ENCODE results near the gene ITGB7. TPM values are rescaled to one million over a fixed set of nuclear protein-coding genes. Genes with fewer than 3 reads are reported as not detected.
A peak's percentile ranks its signal among the peaks of the same experiment; 100 is the strongest.

The ITGB7 gene
- total RNA-seq, 1 experiment from 2014 or later, result 1.9 TPM

DNA sequence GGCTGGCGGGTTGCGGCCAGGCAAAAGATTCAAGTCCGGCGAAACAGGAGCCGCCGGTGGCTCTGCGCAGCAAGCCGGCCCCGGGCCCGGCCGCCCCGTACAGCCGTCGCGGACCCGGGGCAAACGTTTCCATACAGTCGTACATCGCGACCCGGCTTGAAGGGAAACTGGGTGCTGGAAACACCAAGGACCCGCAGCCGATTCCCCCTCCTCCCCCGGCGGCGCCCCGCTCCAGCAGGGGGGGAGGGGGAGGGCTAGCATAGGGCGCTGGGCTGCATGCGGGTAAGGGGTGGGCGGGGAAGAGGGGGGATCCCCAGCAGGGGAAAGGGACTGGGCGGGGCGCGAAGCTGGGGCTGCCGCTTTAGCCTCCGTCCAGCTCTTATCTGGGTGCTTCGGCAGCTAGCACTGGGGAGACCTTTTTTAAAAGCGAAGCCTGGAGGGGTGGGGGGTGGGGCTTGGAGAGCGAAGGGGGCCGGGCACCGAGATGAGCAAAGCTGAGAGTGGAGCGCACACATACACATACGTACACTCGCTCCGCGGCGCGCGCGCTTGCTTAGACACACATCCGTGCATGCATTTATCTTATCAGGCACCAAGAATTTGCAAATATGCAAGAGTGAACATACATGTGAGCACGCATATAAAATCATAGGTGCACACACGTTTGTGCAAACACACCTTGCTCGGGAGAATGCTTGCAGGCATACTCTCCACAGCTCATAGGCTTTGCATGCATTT is 13.1 kb upstream of the ITGB7 start:
- Histone ChIP-seq H3K27ac (ENCODE audit: low read length) (peak overlapping the region; percentile 53), H3K27me3 (ENCODE audit: low read length) (no peaks in the 10 kb centered on the region), H3K4me1 (ENCODE audit: insufficient read depth, low read length) (peaks cover 54% of the 10 kb centered on the region), H4K20me1 (ENCODE audit: low read length) (no peaks in the 10 kb centered on the region), H3K9ac (ENCODE audit: low read length) (peak overlapping the region; percentile 66), H3F3A (ENCODE audit: low read length, unreplicated experiment) (no peaks in the 10 kb centered on the region), H3K4me3 (ENCODE audit: low read length) (peak overlapping the region; percentile 80), H2AFZ (ENCODE audit: low read length) (peak overlapping the region; percentile 58), H3K79me2 (ENCODE audit: low read length) (peaks cover 53% of the 10 kb centered on the region), H3K4me2 (ENCODE audit: low read length) (peak overlapping the region; percentile 93), H3K9me3 (ENCODE audit: low read length) (no peaks in the 10 kb centered on the region), H3K36me3 (ENCODE audit: low read depth, low read length) (no peaks in the 10 kb centered on the region; the same call in 1 of the 2 replicates), H3K9me2 (replicated peaks; ENCODE audit: low read length) (no peaks in the 10 kb centered on the region)
- POLR2A ChIA-PET (ENCODE audit: unreplicated experiment), result interaction anchor here (0.6 to 1.3 kb wide), 5 partner anchors 48 to 1689 kb away, joined by 5 to 14 read pairs (median 5); partner anchors contain the start of genes AAAS, ESPL1 and MYG1
- DNase-seq, result peak; percentile 75
- BruUV-seq (replicated peaks), result no TSS peak
- CTCF ChIA-PET, result interaction anchor here (0.6 kb wide), 3 partner anchors 20 to 161 kb away, joined by 3 to 5 read pairs (median 3); no protein-coding TSS in a partner anchor
- intact Hi-C loops (cut with micrococcal nuclease), result loop anchor here (2.0 kb wide), 2 partner anchors 39 to 75 kb away; partner anchors contain the start of genes CSAD, PFDN5 and ZNF740
- TF ChIP-seq, protein P1, sequence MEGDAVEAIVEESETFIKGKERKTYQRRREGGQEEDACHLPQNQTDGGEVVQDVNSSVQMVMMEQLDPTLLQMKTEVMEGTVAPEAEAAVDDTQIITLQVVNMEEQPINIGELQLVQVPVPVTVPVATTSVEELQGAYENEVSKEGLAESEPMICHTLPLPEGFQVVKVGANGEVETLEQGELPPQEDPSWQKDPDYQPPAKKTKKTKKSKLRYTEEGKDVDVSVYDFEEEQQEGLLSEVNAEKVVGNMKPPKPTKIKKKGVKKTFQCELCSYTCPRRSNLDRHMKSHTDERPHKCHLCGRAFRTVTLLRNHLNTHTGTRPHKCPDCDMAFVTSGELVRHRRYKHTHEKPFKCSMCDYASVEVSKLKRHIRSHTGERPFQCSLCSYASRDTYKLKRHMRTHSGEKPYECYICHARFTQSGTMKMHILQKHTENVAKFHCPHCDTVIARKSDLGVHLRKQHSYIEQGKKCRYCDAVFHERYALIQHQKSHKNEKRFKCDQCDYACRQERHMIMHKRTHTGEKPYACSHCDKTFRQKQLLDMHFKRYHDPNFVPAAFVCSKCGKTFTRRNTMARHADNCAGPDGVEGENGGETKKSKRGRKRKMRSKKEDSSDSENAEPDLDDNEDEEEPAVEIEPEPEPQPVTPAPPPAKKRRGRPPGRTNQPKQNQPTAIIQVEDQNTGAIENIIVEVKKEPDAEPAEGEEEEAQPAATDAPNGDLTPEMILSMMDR (conservative IDR thresholded peaks at IDR 0.05; ENCODE audit: low read depth, low read length), result no peak
- TF ChIP-seq EZH2phosphoT487 (IDR thresholded peaks at IDR 0.05; ENCODE audit: borderline replicate concordance, low read length), result no peak
- TF ChIP-seq EZH2 (IDR thresholded peaks at IDR 0.05; ENCODE audit: low read length, unreplicated experiment), result no peak
- ATAC-seq, result peak; percentile 41

DNA sequence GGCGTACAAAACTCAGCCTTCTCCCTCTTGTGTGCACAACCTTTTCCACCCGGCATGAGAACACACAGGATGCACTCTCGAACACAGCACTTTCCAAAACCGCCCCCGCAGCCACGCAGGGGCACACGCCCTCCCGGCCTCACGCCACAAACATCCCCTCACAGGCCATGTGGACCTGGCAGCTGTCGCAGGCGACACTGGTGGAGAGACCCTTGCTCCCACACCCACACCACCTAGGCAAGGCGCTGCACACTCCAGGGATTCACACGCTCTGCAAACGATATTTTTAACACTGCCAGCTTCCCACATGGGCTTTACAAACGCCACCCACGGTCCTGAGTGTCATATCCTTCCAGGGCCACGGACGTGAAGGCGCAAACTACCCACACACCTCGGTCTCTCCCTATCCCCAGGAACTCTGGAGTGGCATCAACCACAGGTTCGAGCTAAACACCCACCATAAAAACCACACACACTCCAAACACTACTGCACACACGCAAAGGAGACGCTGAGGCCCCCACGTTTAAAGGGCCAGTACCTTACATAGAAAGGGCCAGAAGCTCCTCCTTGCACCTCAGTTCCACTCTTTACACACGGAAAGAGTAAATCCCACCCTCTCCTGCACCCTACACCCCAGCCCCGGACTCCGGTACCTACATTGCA is 12.4 kb upstream of the ITGB7 start:
- TF ChIP-seq, protein P1 (conservative IDR thresholded peaks at IDR 0.05; ENCODE audit: low read depth, low read length), result no peak
- TF ChIP-seq EZH2phosphoT487 (IDR thresholded peaks at IDR 0.05; ENCODE audit: borderline replicate concordance, low read length) (no peak), EZH2 (IDR thresholded peaks at IDR 0.05; ENCODE audit: low read length, unreplicated experiment) (no peak)
- no peaks in the 10 kb centered on the region for H3K9me2 ChIP-seq (replicated peaks; ENCODE audit: low read length)
- H3K4me2 ChIP-seq (ENCODE audit: low read length), result peak overlapping the region; percentile 93
- ATAC-seq, result peak; percentile 7; the same call in 1 of the 2 replicates
- no peaks in the 10 kb centered on the region for H4K20me1 ChIP-seq (ENCODE audit: low read length)
- H2AFZ ChIP-seq (ENCODE audit: low read length), result peak overlapping the region; percentile 58
- H3K4me1 ChIP-seq (ENCODE audit: insufficient read depth, low read length), result peaks cover 47% of the 10 kb centered on the region
- intact Hi-C loops (cut with micrococcal nuclease), result no loop called here
- CTCF ChIA-PET, result interaction anchor here (0.6 kb wide), 2 partner anchors 39 to 162 kb away, joined by 3 to 4 read pairs; no protein-coding TSS in a partner anchor
- peak; percentile 49 for DNase-seq
- no peaks in the 10 kb centered on the region for H3K9me3 ChIP-seq (ENCODE audit: low read length)
- POLR2A ChIA-PET (ENCODE audit: unreplicated experiment), result interaction anchor here (0.6 to 1.3 kb wide), 4 partner anchors 49 to 1688 kb away, joined by 5 to 14 read pairs (median 8); partner anchors contain the start of genes AAAS and ESPL1
- peak overlapping the region; percentile 66 for H3K9ac ChIP-seq (ENCODE audit: low read length)
- peak overlapping the region; percentile 53 for H3K27ac ChIP-seq (ENCODE audit: low read length)
- peaks cover 53% of the 10 kb centered on the region for H3K79me2 ChIP-seq (ENCODE audit: low read length)
- H3K27me3 ChIP-seq (ENCODE audit: low read length), result no peaks in the 10 kb centered on the region
- peaks cover under 1% of the 10 kb centered on the region; the same call in 1 of the 2 replicates for H3K36me3 ChIP-seq (ENCODE audit: low read depth, low read length)
- H3K4me3 ChIP-seq (ENCODE audit: low read length), result peak overlapping the region; percentile 80
- H3F3A ChIP-seq (ENCODE audit: low read length, unreplicated experiment), result no peaks in the 10 kb centered on the region
- TSS peak; percentile 41 for BruUV-seq (replicated peaks)
